Neural cell (in vitro differentiated cells): ENCODE measurements around the gene BUB3. TPM values are rescaled to one million over a fixed set of nuclear protein-coding genes. Genes with fewer than 3 reads are reported as not detected.

ENCODE experiments used
- H2AFZ ChIP-seq: fragments of 200-600, 300-800 bp; sonication (generic), shearing (Covaris generic); 2 replicates; pipeline ENCODE4 v1.6.0; 2014; ENCODE audit warnings: low read depth, mild to moderate bottlenecking, antibody characterized with exemption, low read length, moderate library complexity
- H3F3A ChIP-seq: fragments of 200-600 bp; shearing (Covaris generic); 2 replicates; pipeline ENCODE4 v1.6.1; 2016; ENCODE audit warnings: mild to moderate bottlenecking, moderate library complexity, mixed read lengths, antibody characterized with exemption, low read length; ENCODE audit not compliant: insufficient read depth, poor library complexity, severe bottlenecking
- H3K27ac ChIP-seq: fragments of 200-600, 300-800 bp; sonication (generic), shearing (Covaris generic); 2 replicates; pipeline ENCODE4 v1.5.1; 2014; ENCODE audit warnings: mild to moderate bottlenecking, low read length, moderate library complexity
- H3K27me3 ChIP-seq: fragments of 300-800, 200-600 bp; sonication (generic), shearing (Covaris generic); 2 replicates; pipeline ENCODE4 v1.6.0; 2014; ENCODE audit warnings: mild to moderate bottlenecking, low read depth, low read length, moderate library complexity; ENCODE audit not compliant: insufficient read depth
- H3K36me3 ChIP-seq: fragments of 300-800, 200-600 bp; sonication (generic), shearing (Covaris generic); 2 replicates; pipeline ENCODE4 v1.5.1; 2014; ENCODE audit warnings: mild to moderate bottlenecking, antibody characterized with exemption, low read length, moderate library complexity; ENCODE audit not compliant: insufficient read depth
- H3K4me2 ChIP-seq: fragments of 300-800, 200-600 bp; sonication (generic), shearing (Covaris generic); 2 replicates; pipeline ENCODE4 v1.6.0; 2014; ENCODE audit warnings: mild to moderate bottlenecking, low read length
- H3K4me3 ChIP-seq: fragments of 300-800, 200-600 bp; sonication (generic), shearing (Covaris generic); 2 replicates; pipeline ENCODE4 v1.5.1; 2014; ENCODE audit warnings: mild to moderate bottlenecking, low read length, moderate library complexity
- H3K79me2 ChIP-seq: fragments of 200-600 bp; shearing (Covaris generic); replicated peaks from 2 replicates; pipeline ENCODE4 v1.6.0; 2014; ENCODE audit warnings: mild to moderate bottlenecking, low read length, moderate library complexity; ENCODE audit not compliant: insufficient read depth
- H3K9ac ChIP-seq: fragments of 300-800, 200-600 bp; sonication (generic), shearing (Covaris generic); 2 replicates; pipeline ENCODE4 v1.6.1; 2016; ENCODE audit warnings: mild to moderate bottlenecking, low read length, mixed read lengths
- H3K9me2 ChIP-seq: fragments of 200-600 bp; shearing (Covaris generic); 2 replicates; pipeline ENCODE4 v1.6.1; 2016; ENCODE audit warnings: mild to moderate bottlenecking, low read length, mixed read lengths; ENCODE audit not compliant: insufficient read depth
- H3K9me3 ChIP-seq: fragments of 200-600, 300-800 bp; sonication (generic), shearing (Covaris generic); 2 replicates; pipeline ENCODE4 v1.6.1; 2016; ENCODE audit warnings: mild to moderate bottlenecking, mixed run types, low read length, moderate library complexity, mixed read lengths
- H4K20me1 ChIP-seq: fragments of 200-600 bp; shearing (Covaris generic); 2 replicates; pipeline ENCODE4 v1.6.1; 2016; ENCODE audit warnings: mild to moderate bottlenecking, mixed run types; ENCODE audit not compliant: insufficient read depth
- EP300 ChIP-seq: fragments of 450-650 bp; conservative IDR thresholded peaks from 2 replicates; pipeline ENCODE4 v1.6.1; 2014; ENCODE audit warnings: antibody characterized with exemption, mild to moderate bottlenecking, moderate library complexity; ENCODE audit not compliant: poor library complexity, severe bottlenecking
- EZH2 ChIP-seq: fragments of 200-600, 300-800 bp; shearing (Covaris generic), sonication (generic); IDR thresholded peaks from 2 replicates; pipeline ENCODE4 v1.6.1; 2014; ENCODE audit warnings: antibody characterized with exemption, low read length, borderline replicate concordance, mild to moderate bottlenecking; ENCODE audit not compliant: insufficient read depth, poor library complexity, severe bottlenecking
- MXI1 ChIP-seq: fragments of 450-650 bp; conservative IDR thresholded peaks from 2 replicates; pipeline ENCODE4 v1.6.1; 2014; ENCODE audit warnings: antibody characterized with exemption, mild to moderate bottlenecking; ENCODE audit not compliant: poor library complexity, severe bottlenecking
- POLR2AphosphoS5 ChIP-seq: IDR thresholded peaks from 2 replicates; pipeline ENCODE4 v1.6.1; 2012
- RAD21 ChIP-seq: fragments of 450-650 bp; conservative IDR thresholded peaks from 2 replicates; pipeline ENCODE4 v1.6.1; 2014; ENCODE audit warnings: antibody characterized with exemption, mild to moderate bottlenecking, moderate library complexity
- SMC3 ChIP-seq: fragments of 450-650 bp; conservative IDR thresholded peaks from 2 replicates; pipeline ENCODE4 v1.6.1; 2014; ENCODE audit warnings: antibody characterized with exemption, mild to moderate bottlenecking, moderate library complexity; ENCODE audit not compliant: poor library complexity
- TAF1 ChIP-seq: IDR thresholded peaks from 2 replicates; pipeline ENCODE4 v1.6.1; 2012; ENCODE audit warnings: low read depth
- polyA plus RNA-seq: library from polyadenylated mRNA; depleted of rRNA; stranded (reverse); fragments of >200 nt; gene quantifications from 2 replicates; pipeline ENCODE4 v1.2.3, GENCODE V29; 2014
- TF ChIP-seq, protein P1 (sequence below): IDR thresholded peaks from 2 replicates; pipeline ENCODE4 v1.6.1; 2012; ENCODE audit warnings: borderline replicate concordance
- TF ChIP-seq, protein P2 (sequence below): fragments of 450-650 bp; IDR thresholded peaks from 2 replicates; pipeline ENCODE4 v1.5.1; 2014; ENCODE audit warnings: antibody characterized with exemption, mild to moderate bottlenecking, moderate library complexity; ENCODE audit not compliant: poor library complexity, severe bottlenecking

Gene BUB3
- polyA plus RNA-seq, 1 donor from 2014 or later = 162 TPM

DNA sequence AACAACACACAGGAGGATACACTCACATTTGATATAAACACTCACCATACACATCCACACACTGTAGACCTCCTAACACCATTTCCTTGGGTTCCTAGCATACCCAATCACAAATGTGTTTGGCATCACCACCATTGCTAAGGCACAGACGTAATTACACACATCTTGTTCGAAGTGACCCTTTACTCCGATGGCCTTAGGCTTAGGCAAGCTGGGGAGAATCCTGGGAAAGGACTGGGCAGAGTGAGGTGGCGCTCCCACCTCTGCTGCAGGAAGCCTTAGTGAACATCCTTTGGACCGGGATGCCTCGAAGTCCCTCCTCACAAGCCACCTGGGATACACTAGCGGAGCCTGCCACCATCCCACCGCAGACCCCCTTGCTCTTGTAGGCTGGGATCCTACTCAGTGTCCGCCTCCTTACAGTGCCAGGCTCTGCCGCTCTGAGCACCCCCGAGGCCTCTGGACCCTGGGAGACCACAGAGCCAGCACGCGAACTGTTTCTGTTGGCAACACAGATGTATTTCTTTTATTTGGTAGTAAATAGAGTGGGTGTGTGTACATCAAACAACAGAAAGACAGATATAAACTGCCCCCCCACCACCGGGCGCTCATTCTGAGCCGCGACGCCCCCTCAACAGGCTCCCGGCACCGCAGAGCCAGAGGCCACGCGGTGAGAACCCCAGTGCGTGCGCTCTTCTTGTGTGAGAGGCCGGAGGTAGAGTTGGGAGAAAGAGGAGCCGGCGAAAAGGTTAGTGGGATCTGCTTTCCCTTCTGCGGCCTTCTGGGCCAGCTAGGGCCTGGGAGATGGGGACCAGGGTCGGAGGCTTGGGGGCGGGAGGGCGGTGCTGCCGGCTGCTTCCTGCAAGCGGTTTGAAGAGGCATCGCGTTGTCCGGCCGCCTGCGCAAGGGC, 12.2 kb upstream of the BUB3 start:
- no peaks in the 10 kb centered on the region for H3K9me3 ChIP-seq
- peaks cover 100% of the 10 kb centered on the region for H3K27me3 ChIP-seq
- H2AFZ ChIP-seq = no peak overlapping the region
- no peaks in the 10 kb centered on the region for H4K20me1 ChIP-seq
- H3K9ac ChIP-seq = no peak overlapping the region
- H3K79me2 ChIP-seq = no peaks in the 10 kb centered on the region
- no peak overlapping the region for H3K4me3 ChIP-seq
- no peaks in the 10 kb centered on the region for H3F3A ChIP-seq
- no peaks in the 10 kb centered on the region for H3K9me2 ChIP-seq
- no peaks in the 10 kb centered on the region for H3K36me3 ChIP-seq
- TF ChIP-seq RAD21 = no peak
- no peak for TF ChIP-seq POLR2AphosphoS5
- TF ChIP-seq, protein P1, sequence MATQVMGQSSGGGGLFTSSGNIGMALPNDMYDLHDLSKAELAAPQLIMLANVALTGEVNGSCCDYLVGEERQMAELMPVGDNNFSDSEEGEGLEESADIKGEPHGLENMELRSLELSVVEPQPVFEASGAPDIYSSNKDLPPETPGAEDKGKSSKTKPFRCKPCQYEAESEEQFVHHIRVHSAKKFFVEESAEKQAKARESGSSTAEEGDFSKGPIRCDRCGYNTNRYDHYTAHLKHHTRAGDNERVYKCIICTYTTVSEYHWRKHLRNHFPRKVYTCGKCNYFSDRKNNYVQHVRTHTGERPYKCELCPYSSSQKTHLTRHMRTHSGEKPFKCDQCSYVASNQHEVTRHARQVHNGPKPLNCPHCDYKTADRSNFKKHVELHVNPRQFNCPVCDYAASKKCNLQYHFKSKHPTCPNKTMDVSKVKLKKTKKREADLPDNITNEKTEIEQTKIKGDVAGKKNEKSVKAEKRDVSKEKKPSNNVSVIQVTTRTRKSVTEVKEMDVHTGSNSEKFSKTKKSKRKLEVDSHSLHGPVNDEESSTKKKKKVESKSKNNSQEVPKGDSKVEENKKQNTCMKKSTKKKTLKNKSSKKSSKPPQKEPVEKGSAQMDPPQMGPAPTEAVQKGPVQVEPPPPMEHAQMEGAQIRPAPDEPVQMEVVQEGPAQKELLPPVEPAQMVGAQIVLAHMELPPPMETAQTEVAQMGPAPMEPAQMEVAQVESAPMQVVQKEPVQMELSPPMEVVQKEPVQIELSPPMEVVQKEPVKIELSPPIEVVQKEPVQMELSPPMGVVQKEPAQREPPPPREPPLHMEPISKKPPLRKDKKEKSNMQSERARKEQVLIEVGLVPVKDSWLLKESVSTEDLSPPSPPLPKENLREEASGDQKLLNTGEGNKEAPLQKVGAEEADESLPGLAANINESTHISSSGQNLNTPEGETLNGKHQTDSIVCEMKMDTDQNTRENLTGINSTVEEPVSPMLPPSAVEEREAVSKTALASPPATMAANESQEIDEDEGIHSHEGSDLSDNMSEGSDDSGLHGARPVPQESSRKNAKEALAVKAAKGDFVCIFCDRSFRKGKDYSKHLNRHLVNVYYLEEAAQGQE = no peak
- TF ChIP-seq MXI1 = no peak
- TF ChIP-seq TAF1 = no peak
- no peak for TF ChIP-seq EZH2
- H3K4me2 ChIP-seq = no peak overlapping the region
- no peak overlapping the region for H3K27ac ChIP-seq

DNA sequence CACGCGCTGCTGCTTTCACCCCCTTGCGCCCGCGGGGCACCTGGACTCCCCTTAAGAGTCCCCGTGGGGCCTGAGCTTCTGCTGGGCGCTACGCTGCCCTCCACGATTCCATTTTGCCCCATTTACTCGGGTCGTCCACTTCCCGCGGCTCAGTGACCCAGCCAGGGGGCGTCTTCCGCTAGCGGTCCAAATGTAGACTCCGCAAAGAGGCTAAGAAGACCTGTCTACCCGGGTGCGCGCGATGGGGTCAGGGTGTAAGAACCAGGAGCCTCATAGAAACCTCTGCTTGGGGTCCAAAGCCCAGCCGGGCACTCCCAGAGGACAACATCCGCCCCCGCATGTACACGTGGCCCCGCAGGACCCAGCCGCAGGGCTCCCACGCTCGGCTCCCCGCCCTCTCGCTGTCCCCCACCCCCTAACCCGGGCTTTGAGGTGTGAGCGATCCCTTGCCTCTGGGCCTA, 11.5 kb upstream of the BUB3 start:
- no peak overlapping the region for H3K4me3 ChIP-seq

More for the DNA sequence above, 11.5 kb upstream of the BUB3 start:
- H3K36me3 ChIP-seq = no peaks in the 10 kb centered on the region
- no peaks in the 10 kb centered on the region for H3K9me2 ChIP-seq
- no peak overlapping the region for H3K9ac ChIP-seq
- H3K27ac ChIP-seq = no peak overlapping the region
- no peaks in the 10 kb centered on the region for H4K20me1 ChIP-seq
- no peak for TF ChIP-seq SMC3
- TF ChIP-seq MXI1 = no peak
- no peak for TF ChIP-seq EZH2
- TF ChIP-seq TAF1 = no peak
- TF ChIP-seq EP300 = no peak
- TF ChIP-seq RAD21 = no peak
- TF ChIP-seq, protein P2, sequence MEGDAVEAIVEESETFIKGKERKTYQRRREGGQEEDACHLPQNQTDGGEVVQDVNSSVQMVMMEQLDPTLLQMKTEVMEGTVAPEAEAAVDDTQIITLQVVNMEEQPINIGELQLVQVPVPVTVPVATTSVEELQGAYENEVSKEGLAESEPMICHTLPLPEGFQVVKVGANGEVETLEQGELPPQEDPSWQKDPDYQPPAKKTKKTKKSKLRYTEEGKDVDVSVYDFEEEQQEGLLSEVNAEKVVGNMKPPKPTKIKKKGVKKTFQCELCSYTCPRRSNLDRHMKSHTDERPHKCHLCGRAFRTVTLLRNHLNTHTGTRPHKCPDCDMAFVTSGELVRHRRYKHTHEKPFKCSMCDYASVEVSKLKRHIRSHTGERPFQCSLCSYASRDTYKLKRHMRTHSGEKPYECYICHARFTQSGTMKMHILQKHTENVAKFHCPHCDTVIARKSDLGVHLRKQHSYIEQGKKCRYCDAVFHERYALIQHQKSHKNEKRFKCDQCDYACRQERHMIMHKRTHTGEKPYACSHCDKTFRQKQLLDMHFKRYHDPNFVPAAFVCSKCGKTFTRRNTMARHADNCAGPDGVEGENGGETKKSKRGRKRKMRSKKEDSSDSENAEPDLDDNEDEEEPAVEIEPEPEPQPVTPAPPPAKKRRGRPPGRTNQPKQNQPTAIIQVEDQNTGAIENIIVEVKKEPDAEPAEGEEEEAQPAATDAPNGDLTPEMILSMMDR = no peak
- no peak for TF ChIP-seq POLR2AphosphoS5
- TF ChIP-seq, protein P1 = no peak
- peaks cover 100% of the 10 kb centered on the region for H3K27me3 ChIP-seq
- no peaks in the 10 kb centered on the region for H3F3A ChIP-seq
- H3K9me3 ChIP-seq = no peaks in the 10 kb centered on the region
- no peak overlapping the region for H3K4me2 ChIP-seq
- H3K79me2 ChIP-seq = no peaks in the 10 kb centered on the region
- H2AFZ ChIP-seq = no peak overlapping the region
